ENCODE measurements around the gene PJA1.

Gene PJA1

GRCh38 chrX:69121321-69122000 is 43.8 kb downstream of the PJA1 start:
- no peak for DNase-seq
- in situ Hi-C loops (cut with MboI; ENCODE audit: low pct_unique_long_range_greater_than_20kb, low sequenced_read_pairs), result no loop called here

- in situ Hi-C loops (cut with MboI; ENCODE audit: low pct_unique_long_range_greater_than_20kb, low sequenced_read_pairs), result no loop called here
- DNase-seq, result no peak
These were observed 44.8 kb downstream of the PJA1 start for GRCh38 chrX:69120476-69120875.

- in situ Hi-C loops (cut with MboI; ENCODE audit: low pct_unique_long_range_greater_than_20kb, low sequenced_read_pairs), result no loop called here
- DNase-seq, result no peak
These were observed 46.1 kb downstream of the PJA1 start for GRCh38 chrX:69119122-69119521.

GRCh38 chrX:69117876-69118526 is 47.3 kb downstream of the PJA1 start:
- in situ Hi-C loops (cut with MboI; ENCODE audit: low pct_unique_long_range_greater_than_20kb, low sequenced_read_pairs), result no loop called here
- no peak for DNase-seq

- DNase-seq, result no peak
- in situ Hi-C loops (cut with MboI; ENCODE audit: low pct_unique_long_range_greater_than_20kb, low sequenced_read_pairs), result no loop called here
These were observed 49.2 kb downstream of the PJA1 start for GRCh38 chrX:69116077-69116476.

- in situ Hi-C loops (cut with MboI; ENCODE audit: low pct_unique_long_range_greater_than_20kb, low sequenced_read_pairs), result no loop called here
These were observed 51.5 kb downstream of the PJA1 start for GRCh38 chrX:69113723-69114122.

More at GRCh38 chrX:69113723-69114122, 51.5 kb downstream of the PJA1 start:
- no peak for DNase-seq

Measured in KBM-7 (cell line).